Right ventricle myocardium superior (tissue), 1 donor: Measurements from ENCODE around the gene MATN4. TPM values are rescaled to one million over a fixed set of nuclear protein-coding genes. Genes with fewer than 3 reads are reported as not detected.
A peak's percentile ranks its signal among the peaks of the same experiment; 100 is the strongest.

ENCODE experiments used
- ATAC-seq: fragments of 200-7000 bp; cut with Tn5 transposase; one replicate; pipeline ENCODE4 v1.9.1; 2020; ENCODE audit warnings: mild to moderate bottlenecking; ENCODE audit not compliant: poor library complexity
- DNase-seq: peaks from one replicate; pipeline ENCODE4 v3.0.0-alpha.2; 2020
- intact Hi-C: fragments of 100-400 bp; cut with DNase I; formaldehyde crosslinking; loops from one replicate; pipeline ENCODE4 v1.11.2; 2022
- total RNA-seq: library from RNA; stranded (reverse); fragmentation: NEBNext Ultra II Directional; extraction: Animal tissue kit (Norgen Biotek cat#: 25700); gene quantifications from one replicate; pipeline ENCODE4 v1.2.1, GENCODE V29; 2021
- donor health status: DM: no; HTN: yes; CAD: no; lungs with severe emphysema.

MATN4 gene
- total RNA-seq, 1 donor from 2014 or later = not detected

DNA sequence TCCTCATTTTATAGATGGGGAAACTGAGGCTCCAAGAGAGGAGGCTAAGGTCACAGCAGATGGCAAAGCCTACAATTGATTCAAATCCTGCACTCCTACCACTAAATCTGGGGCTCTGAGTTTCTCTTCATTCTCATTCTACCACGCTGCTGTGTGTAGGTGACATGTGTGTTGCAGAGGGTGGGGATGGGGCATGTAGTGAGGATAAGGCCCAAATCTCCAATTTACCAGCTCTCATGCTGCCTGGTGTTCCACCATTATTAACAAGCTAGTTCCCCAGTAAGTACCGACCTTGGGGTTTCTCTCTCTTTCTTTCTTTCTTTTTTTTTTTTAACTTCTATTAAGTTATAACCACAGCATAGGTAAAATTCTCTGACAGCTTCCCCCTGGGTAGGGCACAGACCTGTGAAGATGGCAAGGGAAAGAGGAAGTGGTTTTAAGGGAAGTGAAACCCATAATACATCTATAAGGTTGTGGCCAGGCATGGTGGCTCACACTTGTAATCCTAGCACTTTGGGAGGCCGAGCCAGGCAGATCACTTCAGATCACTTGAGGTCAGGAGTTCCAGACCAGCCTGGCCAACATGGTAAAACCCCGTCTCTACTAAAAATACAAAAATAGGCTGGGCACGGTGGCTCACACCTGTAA is 13.0 kb upstream of the MATN4 start:
- ATAC-seq (no peak), DNase-seq (no peak)
- intact Hi-C loops = no loop called here

- DNase-seq (no peak), ATAC-seq (no peak)
- intact Hi-C loops = loop anchor here (2.0 kb wide), 2 partner anchors 118 to 452 kb away; no protein-coding TSS in a partner anchor
Observed at GRCh38 chr20:45318948-45319347, 10.8 kb upstream of the MATN4 start.

GRCh38 chr20:45318386-45318939 is 10.4 kb upstream of the MATN4 start:
- ATAC-seq (no peak), DNase-seq (no peak)
- intact Hi-C loops = loop anchor here (2.0 kb wide), 2 partner anchors 118 to 452 kb away; no protein-coding TSS in a partner anchor

GRCh38 chr20:45317826-45318225 is 9.7 kb upstream of the MATN4 start:
- ATAC-seq (no peak), DNase-seq (no peak)

GRCh38 chr20:45316150-45317080 is 8.3 kb upstream of the MATN4 start:
- intact Hi-C loops = no loop called here
- ATAC-seq (no peak), DNase-seq (no peak)

More at GRCh38 chr20:45317826-45318225, 9.7 kb upstream of the MATN4 start:
- intact Hi-C loops = loop anchor here (2.0 kb wide), 2 partner anchors 119 to 453 kb away; no protein-coding TSS in a partner anchor

DNA sequence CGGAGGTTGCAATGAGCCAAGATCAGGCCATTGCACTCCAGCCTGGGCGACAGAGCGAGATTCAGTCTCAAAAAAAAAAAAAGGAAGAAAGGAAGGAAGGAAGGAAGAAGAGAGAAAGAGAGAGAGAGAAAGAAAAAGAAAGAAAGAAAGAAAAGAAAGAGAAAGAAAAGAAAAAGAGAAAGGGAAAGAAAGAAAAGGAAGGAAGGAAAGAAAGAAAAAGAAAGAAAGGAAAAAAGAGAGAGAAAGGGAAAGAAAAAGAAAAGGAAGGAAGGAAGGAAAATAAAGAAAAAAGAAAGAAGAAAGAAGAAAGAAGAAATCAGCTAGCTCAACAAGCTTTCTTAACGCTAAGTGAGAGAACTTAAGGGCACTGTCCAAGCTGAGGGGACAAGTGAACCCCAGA is 7.6 kb upstream of the MATN4 start:
- ATAC-seq (no peak), DNase-seq (no peak)
- intact Hi-C loops = no loop called here

DNA sequence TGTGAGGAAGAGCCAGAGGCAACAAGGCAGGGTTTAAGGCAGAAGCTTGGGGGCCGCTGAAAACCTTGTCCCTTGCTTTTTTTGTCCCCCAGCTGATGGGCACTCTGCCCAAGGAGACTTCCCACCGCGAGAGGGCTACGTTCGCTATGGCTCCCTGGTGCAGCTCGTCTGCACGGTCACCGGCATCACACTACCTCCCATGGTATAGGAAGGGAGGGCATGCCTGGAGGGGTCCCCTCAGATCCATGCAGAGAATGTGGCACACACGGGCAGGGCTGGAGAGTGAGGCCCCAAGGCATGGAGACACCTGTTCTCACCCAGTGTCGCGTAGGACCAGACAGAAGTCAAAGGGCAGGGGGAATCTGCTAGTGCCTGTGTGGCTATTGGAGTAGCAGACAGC is 5.8 kb upstream of the MATN4 start:
- DNase-seq = no peak
- no peak for ATAC-seq
- intact Hi-C loops = no loop called here

GRCh38 chr20:45313065-45313695 is 5.1 kb upstream of the MATN4 start:
- no peak for ATAC-seq
- intact Hi-C loops = no loop called here
- DNase-seq = no peak

- no peak for DNase-seq
- intact Hi-C loops = no loop called here
- no peak for ATAC-seq
Observed at GRCh38 chr20:45312241-45312640, 4.1 kb upstream of the MATN4 start.

- ATAC-seq = peak; percentile 75
- intact Hi-C loops = no loop called here
- peak; percentile 68 for DNase-seq
Observed at GRCh38 chr20:45311589-45312211, 3.6 kb upstream of the MATN4 start.

- DNase-seq = no peak
- intact Hi-C loops = no loop called here
- no peak for ATAC-seq
Observed at GRCh38 chr20:45309075-45309474, 976 bp upstream of the MATN4 start.

- intact Hi-C loops = no loop called here
- DNase-seq (no peak), ATAC-seq (no peak)
Observed at GRCh38 chr20:45307076-45307640, 941 bp downstream of the MATN4 start.

DNA sequence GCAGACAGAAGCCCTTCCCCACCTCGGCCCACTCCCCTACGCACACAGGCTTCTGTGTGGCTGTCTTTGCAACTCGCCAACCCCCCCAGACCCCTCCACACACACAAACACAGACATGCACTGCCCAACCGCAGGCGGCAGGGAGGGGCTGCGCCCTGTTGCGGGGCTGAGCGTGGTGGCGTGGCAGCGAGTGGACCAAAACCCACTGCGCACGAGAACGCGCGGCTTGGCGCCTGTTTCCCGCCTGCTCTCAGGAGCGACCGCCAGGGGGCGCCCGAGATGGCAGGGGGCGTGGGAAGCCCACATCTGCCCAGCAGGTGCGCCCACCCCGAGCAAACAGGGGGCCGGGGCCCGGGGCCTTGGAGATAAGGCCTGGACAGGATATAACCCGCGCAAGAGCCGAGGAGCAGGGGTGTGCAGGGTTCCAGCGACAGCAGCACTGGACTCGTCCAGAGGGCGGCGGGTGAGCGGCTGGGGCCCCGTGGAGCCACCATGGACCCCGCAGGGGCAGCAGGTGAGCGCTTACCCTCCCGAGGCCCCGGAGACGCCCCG is 1.6 kb downstream of the MATN4 start, which contains the start of gene RBPJL:
TSS of gene RBPJL (plus strand) at position 410 of the 552 bp plus-strand sequence. CDS start at position 493, 83 bp downstream.
- intact Hi-C loops = no loop called here
- peak; percentile 18 for ATAC-seq

GRCh38 chr20:45305262-45305661 is 2.8 kb downstream of the MATN4 start:
- ATAC-seq (no peak), DNase-seq (no peak)
- intact Hi-C loops = no loop called here

More for the DNA sequence above, 1.6 kb downstream of the MATN4 start, which contains the start of gene RBPJL:
- no peak for DNase-seq

DNA sequence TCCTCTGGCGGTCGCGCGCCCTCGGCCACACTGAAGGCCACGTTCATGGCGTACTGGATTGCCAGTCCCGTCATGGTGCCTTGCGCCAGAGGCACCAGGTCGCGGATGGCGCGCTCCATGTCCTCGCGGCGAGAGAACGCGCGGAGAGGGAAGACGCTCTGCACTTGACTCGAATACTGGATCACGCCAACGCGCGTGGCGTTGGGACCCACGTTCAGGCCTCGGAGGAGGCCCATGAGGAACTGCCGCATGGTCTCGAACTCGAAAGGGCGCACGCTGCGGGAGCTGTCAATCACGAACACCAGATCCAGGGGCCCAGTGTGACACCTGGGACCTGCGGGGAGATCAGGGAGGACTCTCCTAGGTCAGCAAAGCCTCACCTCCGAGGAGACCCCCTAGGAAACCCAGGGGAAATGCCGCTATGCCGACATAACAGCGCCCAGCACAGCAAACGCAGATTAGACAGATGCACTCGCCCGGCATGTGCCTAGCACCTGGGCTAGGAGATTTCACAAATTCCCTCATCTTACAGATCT is 3.6 kb downstream of the MATN4 start:
- intact Hi-C loops = no loop called here
- no peak for DNase-seq
- no peak for ATAC-seq

DNA sequence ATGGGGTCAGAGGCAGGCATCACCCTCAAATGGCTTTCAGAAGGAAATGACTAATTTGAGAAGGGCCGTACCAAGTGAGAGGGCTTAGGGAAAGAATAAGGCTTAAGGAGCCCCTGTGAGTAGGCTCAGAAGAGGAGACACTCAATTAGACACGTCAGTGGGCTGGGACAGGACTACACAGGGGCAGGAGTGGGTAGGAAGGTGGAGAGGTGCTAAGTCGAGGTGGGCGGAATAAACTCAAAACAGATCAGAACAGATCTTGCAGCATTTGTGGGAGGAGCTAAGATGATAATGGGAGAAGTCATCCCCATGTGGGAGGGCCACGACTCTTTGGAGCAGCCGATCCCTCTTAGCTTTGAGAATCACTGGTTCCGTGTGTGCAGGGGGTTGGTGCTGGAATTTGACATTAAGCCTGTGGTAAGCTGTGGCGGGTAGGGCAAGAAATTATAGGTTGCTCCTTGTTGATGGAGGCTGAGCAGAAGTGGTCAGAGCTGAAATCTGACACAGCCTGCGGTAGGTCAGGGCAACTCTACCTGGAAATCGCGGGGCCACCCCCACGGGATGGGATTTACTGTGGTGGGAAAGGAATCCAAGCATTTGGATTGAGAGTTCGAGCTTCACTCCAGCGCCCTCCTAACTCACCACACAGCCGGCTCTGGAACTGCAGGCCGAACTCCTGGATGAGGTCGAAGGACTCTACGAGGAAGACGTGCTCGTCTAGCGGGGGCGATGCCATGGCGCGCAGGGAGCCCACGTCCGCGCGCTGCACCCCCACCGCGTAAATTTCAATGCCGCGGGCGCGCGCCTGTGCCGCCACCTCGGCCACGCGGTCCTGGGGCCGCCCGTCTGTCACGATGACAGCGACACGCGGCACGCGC is 4.3 kb downstream of the MATN4 start:
- no peak for ATAC-seq
- DNase-seq = no peak
- intact Hi-C loops = no loop called here

GRCh38 chr20:45301824-45302271 is 6.3 kb downstream of the MATN4 start:
- DNase-seq (no peak), ATAC-seq (no peak)
- intact Hi-C loops = no loop called here
